K562 (cell line): ENCODE measurements around the gene RNF121. TPM values are rescaled to one million over a fixed set of nuclear protein-coding genes. Genes with fewer than 3 reads are reported as not detected.

ENCODE experiments used
- ATAC-seq: fragments of 200-7000 bp; cut with Tn5 transposase; 3 replicates; pipeline ENCODE4 v1.9.1; 2020; ENCODE audit warnings: moderate library complexity
- BruUV-seq: library from RNA; stranded (reverse); fragments of 400-500 nt; replicated peaks from 2 replicates; lab custom pipeline; 2021; lab: Mats Ljungman, UMichigan
- CTCF ChIA-PET: fragments of 300-600 bp; formaldehyde crosslinking; extraction: SDS; loops from one replicate; lab custom pipeline; 2021; ENCODE audit warnings: low intra/inter-chr PET ratio; lab: Yijun Ruan, JAX
- POLR2A ChIA-PET: fragments of 300-600, 350-650 bp; sonication (Branson Sonifier 250); formaldehyde crosslinking; extraction: SDS; loops from one replicate; lab custom pipeline; 2021; ENCODE audit warnings: antibody characterized with exemption, inconsistent platforms; lab: Yijun Ruan, JAX
- DNase-seq, 4 experiments: peaks; one replicate each; pipeline versions ENCODE4 v3.0.0 to v3.0.0-alpha.2; 2011 to 2018; ENCODE audit warnings: low spot score in 3 of 4, mixed read lengths in 3 of 4; ENCODE audit errors: extremely low read depth in 1 of 4
- FAIRE-seq: peaks from 2 replicates; lab custom pipeline; 2011; peaks lifted over from hg19 to GRCh38; lab: Jason Lieb, UNC
- H2AFZ ChIP-seq: 2 replicates; pipeline ENCODE4 v1.6.0; 2011; ENCODE audit warnings: low read depth, low read length, control low read depth, inconsistent platforms
- H3K27ac ChIP-seq: fragments of 200-600 bp; 3 replicates; pipeline ENCODE4 v1.8.0; 2011; ENCODE audit warnings: low read depth, mild to moderate bottlenecking, control low read depth, inconsistent platforms, low read length, moderate library complexity, mixed read lengths; ENCODE audit errors: extremely low read depth
- H3K27me3 ChIP-seq, 2 experiments: fragments of 300-600 bp in 1 of 2; 2 replicates in 1 of 2; 3 replicates in 1 of 2; pipeline versions ENCODE4 v1.6.0 to v1.8.0; 2011; ENCODE audit warnings: inconsistent platforms in 2 of 2, low read length in 2 of 2, mild to moderate bottlenecking in 1 of 2, mixed read lengths in 1 of 2, moderate library complexity in 1 of 2; ENCODE audit not compliant: control insufficient read depth in 2 of 2, insufficient read depth in 2 of 2
- H3K36me3 ChIP-seq: fragments of 300-600 bp; 3 replicates; pipeline ENCODE4 v1.8.0; 2011; ENCODE audit warnings: mild to moderate bottlenecking, low read length, inconsistent platforms; ENCODE audit not compliant: control insufficient read depth, insufficient read depth
- H3K4me1 ChIP-seq, 2 experiments: fragments of 200-600 bp in 1 of 2; replicated peaks in 1 of 2; 2 replicates in 1 of 2; 3 replicates in 1 of 2; pipeline versions ENCODE4 v1.5.1 to v1.8.0; 2011; ENCODE audit warnings: inconsistent platforms in 2 of 2, low read length in 2 of 2, mild to moderate bottlenecking in 1 of 2, mixed read lengths in 1 of 2, moderate library complexity in 1 of 2; ENCODE audit not compliant: control insufficient read depth in 2 of 2, insufficient read depth in 2 of 2
- H3K4me2 ChIP-seq: 2 replicates; pipeline ENCODE4 v1.6.1; 2011; ENCODE audit warnings: low read length, control low read depth, inconsistent platforms, mixed read lengths; ENCODE audit not compliant: insufficient read depth
- H3K4me3 ChIP-seq: fragments of 200-600 bp; sonication (generic), shearing (Covaris generic); 2 replicates; pipeline ENCODE4 v1.5.1; 2016; ENCODE audit warnings: control low read depth, inconsistent platforms
- H3K79me2 ChIP-seq: fragments of 200-600 bp; 3 replicates; pipeline ENCODE4 v1.8.0; 2011; ENCODE audit warnings: low read length, inconsistent platforms; ENCODE audit not compliant: control insufficient read depth, insufficient read depth
- H3K9ac ChIP-seq, 2 experiments: 2 replicates each; pipeline versions ENCODE4 v1.6.0 to v1.6.1; 2011; ENCODE audit warnings: low read depth in 2 of 2, low read length in 2 of 2, control low read depth in 1 of 2, inconsistent platforms in 1 of 2, mild to moderate bottlenecking in 1 of 2, mixed read lengths in 1 of 2; ENCODE audit not compliant: insufficient read depth in 1 of 2
- H3K9me1 ChIP-seq: one replicate; pipeline ENCODE4 v1.6.0; 2011; ENCODE audit warnings: inconsistent platforms, mild to moderate bottlenecking, low read length, moderate library complexity; ENCODE audit not compliant: control insufficient read depth, insufficient read depth
- H3K9me3 ChIP-seq: replicated peaks from 2 replicates; pipeline ENCODE4 v1.5.1; 2011; ENCODE audit warnings: low read depth, low read length, inconsistent platforms; ENCODE audit not compliant: control insufficient read depth, insufficient read depth
- H4K20me1 ChIP-seq: replicated peaks from 2 replicates; pipeline ENCODE4 v1.6.1; 2011; ENCODE audit warnings: low read length, inconsistent platforms, mixed read lengths; ENCODE audit not compliant: control insufficient read depth, insufficient read depth
- BMI1 ChIP-seq: fragments of 150-350 bp; IDR thresholded peaks from 2 replicates; pipeline ENCODE4 v1.6.1; 2014; ENCODE audit warnings: low read length
- C11orf30 ChIP-seq: fragments of 450-650 bp; IDR thresholded peaks from 2 replicates; pipeline ENCODE4 v1.6.1; 2016; ENCODE audit warnings: low read depth, mild to moderate bottlenecking
- CREB1 ChIP-seq, 2 experiments: sonication (generic) in 1 of 2; formaldehyde crosslinking in 1 of 2; IDR thresholded peaks; 2 replicates each; pipeline versions ENCODE4 v1.6.1 to v1.8.0; 2012 to 2022; ENCODE audit warnings: inconsistent platforms in 1 of 2, mild to moderate bottlenecking in 1 of 2, missing genetic modification reagents in 1 of 2, moderate library complexity in 1 of 2
- CREB3L1 ChIP-seq: fragments of 450-650 bp; IDR thresholded peaks from 2 replicates; pipeline ENCODE4 v1.6.1; 2014; ENCODE audit warnings: low read depth, mild to moderate bottlenecking, moderate library complexity, borderline replicate concordance
- GTF2F1 ChIP-seq: IDR thresholded peaks from 2 replicates; pipeline ENCODE4 v1.6.1; 2011; ENCODE audit warnings: low read depth, low read length, improper control_type of control experiment
- KDM2B ChIP-seq: fragments of 250-450 bp; sonication (Bioruptor Pico); IDR thresholded peaks from 2 replicates; pipeline ENCODE4 v1.8.0; 2021; ENCODE audit warnings: mild to moderate bottlenecking, moderate library complexity
- MTA3 ChIP-seq: fragments of 450-650 bp; formaldehyde crosslinking; IDR thresholded peaks from 2 replicates; pipeline ENCODE4 v1.6.1; 2017; ENCODE audit warnings: mild to moderate bottlenecking, borderline replicate concordance
- POLR2A ChIP-seq: fragments of 450-650 bp; conservative IDR thresholded peaks from 2 replicates; pipeline ENCODE4 v1.6.1; 2016
- POLR2AphosphoS5 ChIP-seq: IDR thresholded peaks from 2 replicates; pipeline ENCODE4 v1.6.1; 2011; ENCODE audit warnings: mild to moderate bottlenecking, low read depth, low read length, moderate library complexity; ENCODE audit not compliant: control insufficient read depth, insufficient read depth
- SRSF7 ChIP-seq: fragments of 200-400 bp; formaldehyde crosslinking; optimal IDR thresholded peaks from 2 replicates; pipeline ENCODE3; 2017; ENCODE audit warnings: mild to moderate bottlenecking, low read depth, low read length
- TCF3 ChIP-seq: sonication (generic); formaldehyde crosslinking; IDR thresholded peaks from 2 replicates; pipeline ENCODE4 v1.4.0; 2020; ENCODE audit warnings: mild to moderate bottlenecking, missing genetic modification reagents
- WGBS: fragments of 100-300 bp; shearing (Covaris generic); methylation state at CpG from one replicate; pipeline ENCODE4 v1.1.6; 2016; ENCODE audit warnings: low coverage, mixed read lengths; ENCODE audit not compliant: insufficient coverage; ENCODE audit errors: missing lambda C conversion rate; 5-methylcytosine and 5-hydroxymethylcytosine counted together
- in situ Hi-C: fragments of 300-500 bp; cut with MboI; formaldehyde crosslinking; loops from 4 replicates; pipeline ENCODE4 v1.15.0; 2018; ENCODE audit warnings: inconsistent platforms, mixed read lengths
- intact Hi-C: fragments of 100-400 bp; cut with micrococcal nuclease; formaldehyde crosslinking; loops from 2 replicates; pipeline ENCODE4 v1.14.2; 2022
- polyA plus RNA-seq, 8 experiments: library from polyadenylated mRNA; depleted of rRNA in 4 of 8; stranded (reverse) in 5 of 8; unstranded in 3 of 8; fragments of >200 nt; fragmentation: Nextera tagmentation in 2 of 8; fragmentation: Illumina TruSeq in 1 of 8; extraction: Ambion mirVana in 2 of 8; extraction: Trizol in 1 of 8; gene quantifications; 2 replicates each; pipeline versions ENCODE4 v1.2.1 to v1.2.3, GENCODE V29; 2011 to 2014; ENCODE audit warnings: inconsistent platforms in 1 of 8, missing spikeins in 1 of 8
- total RNA-seq, 7 experiments: library from RNA; depleted of rRNA in 6 of 7; stranded (reverse); fragments of >200 nt in 6 of 7; fragmentation: Illumina TruSeq in 2 of 7; extraction: Trizol in 2 of 7; gene quantifications; 2 replicates each; pipeline versions ENCODE4 v1.2.1 to v1.2.3, GENCODE V29; 2011 to 2021; ENCODE audit warnings: low replicate concordance in 1 of 7

The RNF121 gene
- total and polyA plus RNA-seq, 9 of the 15 experiments (the other 6 are each of a cell fraction or from before 2014, with no cell fraction given) = 8.0 to 63.4 (median 20.5) TPM

DNA sequence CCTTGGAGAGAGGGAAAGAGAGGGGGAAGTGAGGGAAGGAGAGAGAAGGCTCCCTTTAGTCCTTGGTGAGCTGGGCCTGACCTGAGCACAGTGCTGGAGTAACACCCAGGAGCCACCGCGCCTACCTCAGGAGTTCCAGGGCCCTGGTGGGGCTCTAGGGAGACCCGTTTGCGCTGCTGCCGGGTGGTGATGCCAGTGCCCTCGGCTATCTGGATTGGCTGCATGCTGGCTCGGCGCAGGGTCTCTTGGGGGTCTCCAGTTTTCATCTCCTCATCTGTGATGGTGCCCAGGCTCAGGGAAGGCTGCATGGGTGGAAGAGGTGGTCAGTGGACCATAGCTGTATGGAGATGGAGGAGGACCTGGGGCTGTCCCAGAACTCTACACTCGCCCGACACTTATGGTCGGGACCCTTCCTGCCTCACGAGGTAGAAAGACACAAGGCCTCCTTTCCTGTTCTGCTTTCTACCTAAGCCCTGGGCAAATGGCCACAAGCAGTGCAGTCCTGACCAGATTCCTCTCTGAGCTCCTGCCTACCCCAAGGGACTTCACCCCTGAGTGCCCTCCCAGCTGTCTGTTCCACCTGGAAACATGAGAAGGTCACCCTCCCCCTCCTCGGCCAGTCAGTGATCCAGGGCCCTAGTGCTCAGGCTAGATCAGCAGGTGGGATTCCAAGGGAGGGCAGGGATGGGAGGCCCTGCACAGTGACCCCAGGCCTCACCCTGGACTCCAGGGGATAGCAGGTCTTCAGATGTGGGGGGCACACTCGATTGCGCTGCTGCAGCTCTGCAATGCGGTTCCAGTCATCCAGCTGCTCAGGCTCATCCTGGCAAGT, 75.9 kb downstream of the RNF121 start:
- no peak for FAIRE-seq
- intact Hi-C loops (no loop called here), in situ Hi-C loops (no loop called here)
- H3K9me3 ChIP-seq = no peaks in the 10 kb centered on the region
- ATAC-seq = no peak
- BruUV-seq = no TSS peak
- ChIA-PET CTCF (no interaction called here), POLR2A (interaction anchor here (1.1 to 4.0 kb wide), 2 partner anchors 9 to 26 kb away, joined by 4 to 12 read pairs; no protein-coding TSS in a partner anchor)
- no peaks in the 10 kb centered on the region for H4K20me1 ChIP-seq
- H3K4me1 ChIP-seq = peaks cover 10 to 30% of the 10 kb centered on the region in 2 experiments; a peak in 4 of 5 replicates
- no peak for DNase-seq
- H2AFZ ChIP-seq = no peak overlapping the region
- peaks cover 3% of the 10 kb centered on the region for H3K9me1 ChIP-seq
- no peaks in the 10 kb centered on the region for H3K27me3 ChIP-seq
- no peaks in the 10 kb centered on the region for H3K79me2 ChIP-seq
- no peak overlapping the region; a peak in 1 of 4 replicates for H3K9ac ChIP-seq
- 95% methylated on average over 16 of the region's 16 CpGs for WGBS
- no peak overlapping the region for H3K27ac ChIP-seq
- no peak for TF ChIP-seq GTF2F1
- TF ChIP-seq CREB3L1 = no peak
- TF ChIP-seq TCF3 (CRISPR knock-in tag) = no peak
- TF ChIP-seq BMI1 = no peak
- no peak for TF ChIP-seq C11orf30
- no peak for TF ChIP-seq MTA3
- no peak for TF ChIP-seq KDM2B (CRISPR knock-in tag)
- TF ChIP-seq POLR2AphosphoS5 = peak; percentile 3; the same call in 1 of the 2 replicates
- TF ChIP-seq CREB1 (IDR thresholded peaks at IDR 0.05) = no peak
- TF ChIP-seq CREB1 (CRISPR knock-in tag; IDR thresholded peaks at IDR 0.05) = no peak
- TF ChIP-seq POLR2A = 0 out of 2 replicates have a peak, but pooled peaks have one; percentile 11
- no peak for TF ChIP-seq SRSF7
- no peak overlapping the region for H3K4me2 ChIP-seq
- no peak overlapping the region for H3K4me3 ChIP-seq
- peaks cover 94% of the 10 kb centered on the region for H3K36me3 ChIP-seq
